ENCODE results near the gene CXCL12. TPM values are rescaled to one million over a fixed set of nuclear protein-coding genes. Genes with fewer than 3 reads are reported as not detected.

CXCL12 gene
- total RNA-seq, 1 donor from 2014 or later = 144 TPM

DNA sequence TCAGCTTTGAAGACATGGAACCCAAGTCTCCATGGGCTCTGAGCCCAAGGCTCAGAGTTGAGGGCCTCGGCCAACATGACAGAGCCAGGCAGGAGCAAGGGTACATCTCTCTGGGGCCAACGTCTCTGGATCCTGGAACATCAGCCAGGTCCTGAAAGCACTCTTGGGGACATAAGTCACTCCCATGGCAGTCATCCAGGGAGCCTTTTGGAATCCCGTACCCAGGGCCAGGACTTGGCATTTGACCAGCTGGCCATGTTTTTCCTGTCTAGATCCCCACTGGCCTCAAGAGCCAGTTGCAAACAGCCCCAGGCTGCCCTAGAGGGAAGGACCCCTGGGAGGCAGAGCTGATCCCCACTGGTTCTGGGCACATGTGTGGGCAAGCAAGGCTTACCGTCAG is 4.3 kb upstream of the CXCL12 start:
- intact Hi-C loops (cut with DNase I) = loop anchor here (5.0 to 10.0 kb wide), 5 partner anchors 88 to 697 kb away; no protein-coding TSS in a partner anchor
- ATAC-seq = peak; percentile 24
- DNase-seq (ENCODE audit: missing footprints) = peak; percentile 71

DNA sequence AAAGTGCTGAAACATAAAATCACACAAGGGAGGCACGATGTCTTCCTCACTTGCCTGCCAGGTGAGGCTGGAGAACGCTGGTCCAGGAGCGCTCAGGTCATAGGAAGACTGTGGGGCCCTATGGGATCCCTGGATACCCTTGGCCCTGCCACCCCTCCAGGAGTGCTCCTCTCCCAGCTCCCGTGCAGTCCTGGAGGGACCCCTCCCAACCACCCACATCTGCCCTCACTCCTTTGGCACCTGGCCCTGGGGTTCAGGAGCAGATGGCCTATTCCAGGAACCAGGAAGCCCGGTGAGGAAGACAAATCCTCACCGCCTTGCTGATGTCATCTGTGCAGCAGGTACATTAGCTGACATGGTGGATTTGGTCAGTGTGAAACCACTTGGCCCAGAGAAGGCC is 3.7 kb upstream of the CXCL12 start:
- ATAC-seq (no peak), DNase-seq (ENCODE audit: missing footprints) (peak; percentile 9)
- intact Hi-C loops (cut with DNase I) = loop anchor here (5.0 to 10.0 kb wide), 5 partner anchors 89 to 696 kb away; no protein-coding TSS in a partner anchor

DNA sequence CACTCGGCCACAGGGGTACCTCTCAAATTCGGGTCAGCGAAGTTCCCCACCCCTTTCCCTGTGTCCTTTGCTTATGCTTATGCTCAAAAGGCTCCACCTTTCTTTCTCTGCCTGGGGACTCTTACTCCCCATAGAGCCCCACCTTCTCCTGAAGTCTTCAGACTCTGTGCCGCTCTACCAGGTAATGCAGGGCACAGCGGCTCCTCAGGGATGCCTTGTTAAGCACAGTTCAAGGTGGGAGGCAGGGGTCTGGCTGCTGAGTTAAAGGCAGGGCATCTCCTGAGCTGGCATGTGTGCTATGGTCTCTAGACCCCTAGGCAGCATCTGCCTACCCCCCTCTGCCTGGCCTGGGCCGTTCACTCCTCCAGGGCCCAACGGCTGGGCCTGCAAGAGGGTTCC is 3.0 kb upstream of the CXCL12 start:
- peak; percentile 39 for DNase-seq (ENCODE audit: missing footprints)
- intact Hi-C loops (cut with DNase I) = loop anchor here (2.0 to 10.0 kb wide), 6 partner anchors 77 to 696 kb away; no protein-coding TSS in a partner anchor
- ATAC-seq = no peak

DNA sequence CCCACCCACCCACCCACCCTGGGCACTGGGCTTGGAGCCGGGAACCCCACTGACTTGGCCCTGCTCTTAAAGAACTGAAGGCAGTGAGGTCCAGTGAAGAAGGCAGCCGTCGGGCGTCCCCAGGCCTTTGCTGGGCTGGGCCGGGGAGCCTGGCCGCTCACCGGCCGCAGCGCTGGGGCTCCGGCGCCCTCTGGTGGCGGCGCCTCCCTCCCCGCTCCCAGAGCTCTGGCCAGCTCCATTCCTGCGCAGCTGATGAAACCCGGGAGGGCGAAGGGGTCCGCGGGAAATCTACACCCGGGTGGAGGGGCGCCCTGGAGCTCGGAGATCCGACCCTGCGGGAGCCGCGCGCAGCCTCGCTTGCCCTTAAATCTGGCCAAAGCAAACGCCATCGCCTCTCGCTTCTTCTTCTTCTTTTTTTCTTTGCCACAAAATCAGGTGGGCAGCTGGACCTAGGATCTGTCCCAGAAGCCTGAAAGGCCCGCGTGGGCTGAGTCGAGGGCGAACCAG is 1.7 kb upstream of the CXCL12 start:
- DNase-seq (ENCODE audit: missing footprints) (peak; percentile 81), ATAC-seq (peak; percentile 80)
- intact Hi-C loops (cut with DNase I) = loop anchor here (1.0 to 10.0 kb wide), 7 partner anchors 76 to 715 kb away; no protein-coding TSS in a partner anchor

DNA sequence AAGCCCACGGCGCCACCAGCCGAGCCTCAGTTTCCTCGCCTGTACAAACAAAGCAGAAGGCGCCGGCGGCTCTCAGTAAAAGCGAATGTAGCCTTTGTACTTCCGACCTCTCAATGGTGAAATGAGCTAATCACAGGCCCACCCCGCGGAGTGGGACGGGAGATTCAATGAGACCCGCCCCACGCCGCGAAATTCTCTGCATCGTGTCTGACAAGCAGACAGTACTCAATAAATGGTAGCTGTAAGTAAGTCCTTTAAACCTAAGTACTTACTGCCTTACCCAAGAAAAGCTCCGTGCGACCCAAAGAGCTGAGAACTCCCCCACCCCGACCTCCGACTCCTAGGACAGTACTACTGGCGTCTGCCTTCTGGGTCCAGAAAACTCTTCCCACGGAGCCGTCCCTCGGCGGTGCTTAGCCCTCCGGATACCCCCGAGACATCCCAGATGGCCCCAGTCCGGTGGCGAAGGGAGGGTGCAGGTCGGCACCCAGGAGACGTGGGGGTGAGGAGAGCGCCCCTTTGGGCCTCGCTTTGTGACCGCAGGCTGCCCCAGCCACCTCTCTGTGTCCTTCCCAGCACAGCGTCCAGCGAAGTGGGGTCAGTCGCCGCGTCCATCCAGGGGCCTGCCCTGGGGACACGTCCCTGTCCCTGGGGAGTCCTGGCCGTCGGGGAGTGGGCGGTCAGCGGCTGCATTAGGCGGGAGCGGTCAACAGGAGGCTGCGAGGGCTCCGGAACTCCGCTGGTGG is 972 bp upstream of the CXCL12 start:
- peak; percentile 67 for DNase-seq (ENCODE audit: missing footprints)
- intact Hi-C loops (cut with DNase I) = loop anchor here (1.0 to 10.0 kb wide), 8 partner anchors 75 to 715 kb away; no protein-coding TSS in a partner anchor
- ATAC-seq = no peak

DNA sequence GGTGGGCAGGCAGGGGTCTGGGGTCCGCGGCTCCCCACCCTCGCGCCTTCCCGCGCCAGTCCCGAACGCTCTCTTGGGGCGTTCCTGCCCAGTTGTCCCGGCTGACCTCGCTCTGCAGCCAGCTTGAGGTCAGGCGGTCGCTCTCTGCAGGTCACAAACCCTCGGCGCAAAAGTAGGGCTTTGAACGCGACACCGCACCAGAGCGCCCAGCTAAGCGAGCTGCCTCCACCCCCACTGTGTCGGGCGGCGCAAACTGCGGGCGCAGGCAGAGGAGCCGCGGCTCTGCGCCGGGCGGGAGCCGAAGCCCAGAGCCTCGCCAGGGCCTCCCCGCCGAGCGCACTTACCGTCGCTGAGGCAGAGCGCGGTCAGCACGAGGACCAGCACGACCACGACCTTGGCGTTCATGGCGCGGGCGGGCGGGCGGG is 284 bp downstream of the CXCL12 start:
- ATAC-seq (no peak), DNase-seq (ENCODE audit: missing footprints) (peak; percentile 68)
- intact Hi-C loops (cut with DNase I) = loop anchor here (2.0 to 10.0 kb wide), 6 partner anchors 93 to 692 kb away; no protein-coding TSS in a partner anchor

DNA sequence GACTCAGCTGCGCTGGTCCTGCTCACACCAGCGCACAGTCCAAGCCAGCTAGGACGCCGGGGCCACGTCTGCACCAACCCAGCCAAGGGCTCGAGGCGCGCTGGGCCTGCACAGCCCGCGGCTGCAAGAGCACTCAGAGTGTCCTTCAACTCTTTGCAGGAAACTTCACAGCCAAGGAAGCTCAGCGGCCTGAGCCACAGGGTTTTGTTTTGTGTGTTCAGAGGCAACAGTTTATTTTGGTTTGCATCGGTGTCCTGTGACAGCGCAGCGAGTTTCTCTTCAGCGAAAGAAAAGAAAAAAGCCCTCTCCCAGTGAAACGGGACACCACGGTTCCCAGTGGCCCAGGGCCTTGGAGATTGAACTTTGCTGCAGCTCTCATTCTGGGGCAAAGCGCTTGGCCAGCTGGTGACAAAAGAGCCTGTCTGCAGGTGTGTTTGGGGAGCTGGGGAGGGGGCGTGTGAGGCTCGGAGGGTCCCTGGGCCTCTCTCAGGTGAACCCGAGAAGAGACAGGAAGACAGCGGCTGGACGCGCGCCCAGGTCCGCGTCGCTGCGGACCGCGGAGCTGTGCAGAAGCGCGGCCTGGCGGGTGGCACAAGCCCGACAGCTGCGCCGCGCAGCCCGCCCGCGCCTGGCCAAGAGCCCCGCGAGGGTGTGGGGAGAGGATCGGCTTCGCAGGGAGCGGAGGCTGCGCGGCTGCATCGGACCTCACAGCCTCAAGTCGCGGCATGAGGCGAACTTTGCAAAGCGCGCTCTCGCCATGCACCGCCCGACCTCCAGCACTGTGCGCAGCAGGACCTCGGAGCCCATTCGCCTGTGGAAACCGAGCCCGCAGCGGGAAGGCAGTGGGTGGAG is 922 bp downstream of the CXCL12 start:
- peak; percentile 56 for ATAC-seq
- intact Hi-C loops (cut with DNase I) = loop anchor here (2.0 to 10.0 kb wide), 3 partner anchors 329 to 481 kb away; no protein-coding TSS in a partner anchor
- peak; percentile 68 for DNase-seq (ENCODE audit: missing footprints)

DNA sequence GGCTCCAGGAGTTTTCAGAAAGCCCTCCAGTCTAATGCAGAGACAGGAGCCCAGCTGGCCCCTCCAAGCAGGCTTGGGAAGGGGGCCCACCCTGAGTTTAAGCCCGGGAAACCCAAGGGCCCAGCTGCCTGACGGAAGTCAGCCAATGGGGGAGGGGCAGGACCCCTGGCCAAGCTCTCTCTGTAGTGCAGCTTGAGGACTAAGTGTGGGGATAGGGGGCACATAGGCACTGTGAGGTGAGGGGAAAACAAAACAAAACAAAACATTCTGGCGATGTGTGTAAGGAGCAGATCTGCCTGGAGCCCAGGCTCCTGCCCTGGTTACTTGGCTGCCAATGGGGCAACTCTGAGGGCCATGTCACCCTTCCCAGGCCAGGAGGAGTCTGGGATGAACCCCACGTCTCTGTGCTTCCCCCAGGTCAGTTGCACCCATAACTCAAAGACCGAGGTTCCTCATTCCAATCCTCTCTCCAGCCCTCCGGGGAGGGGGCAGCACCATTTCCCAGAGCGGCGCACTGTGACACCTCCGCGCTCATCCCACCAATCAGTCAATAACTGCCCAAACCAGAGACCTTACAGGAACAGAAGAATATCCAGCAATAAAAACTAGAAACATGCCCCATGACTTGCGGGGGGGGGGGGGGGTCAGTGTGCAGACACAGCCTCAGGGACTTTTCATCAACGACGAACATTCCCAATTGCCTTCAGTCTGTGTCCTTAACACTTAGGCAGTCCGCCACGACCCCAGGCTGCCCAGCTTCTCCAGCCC is 1.7 kb downstream of the CXCL12 start:
- DNase-seq (ENCODE audit: missing footprints) (peak; percentile 5), ATAC-seq (no peak)
- intact Hi-C loops (cut with DNase I) = loop anchor here (10.0 kb wide), 2 partner anchors 328 to 418 kb away; no protein-coding TSS in a partner anchor

DNA sequence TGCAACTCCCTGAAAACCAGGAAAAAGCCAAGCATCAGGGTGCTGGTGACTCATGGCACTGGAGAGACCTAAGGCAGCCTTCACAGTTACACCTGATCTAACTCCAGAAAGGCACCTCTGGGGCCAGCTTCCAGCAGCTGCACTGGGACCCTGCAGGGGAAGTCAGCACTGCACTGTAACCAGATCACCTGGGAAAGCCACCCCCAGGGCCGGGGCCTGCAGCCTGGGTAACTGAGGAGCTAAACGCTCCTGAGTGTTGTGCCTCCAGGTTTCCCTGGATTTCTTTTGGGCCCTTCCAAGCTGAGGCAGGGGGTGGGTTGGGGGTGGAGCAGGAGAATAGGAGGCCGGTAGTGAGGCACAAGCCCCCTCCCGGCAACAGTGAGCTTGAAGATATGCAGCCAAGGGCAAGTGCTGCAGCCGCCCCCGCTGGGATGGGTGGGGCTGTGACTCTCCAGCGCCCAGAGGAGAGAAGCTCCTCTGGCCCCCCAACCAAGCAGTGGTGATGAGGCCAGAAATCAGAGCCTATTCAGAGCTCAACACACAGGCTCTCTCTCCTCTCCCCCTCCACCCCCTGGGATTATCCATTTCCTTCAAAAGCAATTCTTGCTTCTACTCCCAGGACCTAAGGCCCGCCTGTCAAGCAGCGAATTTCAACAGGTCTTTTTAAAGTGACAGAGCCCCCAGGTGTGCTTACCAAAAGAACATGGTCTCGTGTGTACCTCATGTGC is 2.6 kb downstream of the CXCL12 start:
- no peak for ATAC-seq
- intact Hi-C loops (cut with DNase I) = loop anchor here (10.0 kb wide), 2 partner anchors 327 to 417 kb away; no protein-coding TSS in a partner anchor
- peak; percentile 37 for DNase-seq (ENCODE audit: missing footprints)

DNA sequence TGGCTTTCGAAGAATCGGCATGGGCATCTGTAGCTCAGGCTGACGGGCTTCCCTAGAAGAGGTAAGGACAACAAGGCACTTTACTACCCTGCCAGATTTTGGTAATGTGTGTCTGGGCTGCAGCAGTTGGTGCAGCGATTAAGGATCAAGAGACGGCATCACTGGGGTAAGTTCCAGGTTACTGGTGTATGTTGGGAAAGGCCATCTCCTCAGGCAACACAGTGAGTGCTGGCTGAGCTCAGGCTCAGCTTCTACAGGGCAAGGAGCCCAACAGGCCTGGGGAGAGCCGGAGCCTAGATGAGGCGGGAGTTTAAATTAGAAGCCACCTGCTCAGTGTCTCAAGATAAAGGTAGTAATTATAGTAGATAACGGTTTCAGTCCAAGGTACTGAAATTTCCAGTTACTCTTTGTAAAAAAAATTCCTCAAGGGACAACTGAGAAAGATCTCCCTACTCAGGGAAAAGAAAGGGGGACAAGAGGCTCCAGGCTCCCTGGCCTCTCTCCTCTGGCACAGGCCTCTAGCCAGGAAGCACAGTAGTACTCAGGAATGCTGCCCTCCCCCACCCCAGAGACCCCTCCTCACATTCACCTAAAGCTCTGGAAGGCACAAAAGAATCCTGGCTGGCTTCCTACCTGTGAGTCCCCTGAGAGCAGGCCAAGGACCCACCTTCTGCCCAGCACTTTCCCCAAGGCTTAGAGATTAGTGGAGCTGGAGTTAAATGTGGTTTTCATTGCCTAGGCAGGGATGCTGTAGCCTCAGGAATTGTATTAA is 3.9 kb downstream of the CXCL12 start:
- ATAC-seq (no peak), DNase-seq (ENCODE audit: missing footprints) (peak; percentile 43)
- intact Hi-C loops (cut with DNase I) = loop anchor here (10.0 kb wide), 2 partner anchors 326 to 416 kb away; no protein-coding TSS in a partner anchor

DNA sequence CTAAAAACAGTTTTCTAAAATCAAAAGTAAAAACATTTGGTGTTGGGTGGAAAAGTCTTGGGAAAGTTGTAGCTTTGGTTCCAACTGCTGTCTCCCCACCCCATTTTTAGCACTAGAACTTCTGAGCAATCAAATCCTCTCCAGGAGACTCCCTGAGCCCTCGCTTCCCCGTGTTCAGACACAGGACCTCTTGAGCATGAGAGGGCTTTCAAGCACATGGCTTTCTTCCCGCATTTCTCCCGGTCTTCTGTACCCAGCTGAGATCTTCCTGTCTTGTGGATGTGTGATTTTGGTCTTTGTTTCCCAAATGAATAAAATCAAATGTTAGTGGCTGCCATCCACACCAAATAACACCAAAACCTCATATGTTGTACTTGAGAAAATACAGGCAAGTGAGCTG is 5.0 kb downstream of the CXCL12 start:
- DNase-seq (ENCODE audit: missing footprints) (no peak), ATAC-seq (no peak)
- intact Hi-C loops (cut with DNase I) = loop anchor here (10.0 kb wide), 2 partner anchors 325 to 415 kb away; no protein-coding TSS in a partner anchor

DNA sequence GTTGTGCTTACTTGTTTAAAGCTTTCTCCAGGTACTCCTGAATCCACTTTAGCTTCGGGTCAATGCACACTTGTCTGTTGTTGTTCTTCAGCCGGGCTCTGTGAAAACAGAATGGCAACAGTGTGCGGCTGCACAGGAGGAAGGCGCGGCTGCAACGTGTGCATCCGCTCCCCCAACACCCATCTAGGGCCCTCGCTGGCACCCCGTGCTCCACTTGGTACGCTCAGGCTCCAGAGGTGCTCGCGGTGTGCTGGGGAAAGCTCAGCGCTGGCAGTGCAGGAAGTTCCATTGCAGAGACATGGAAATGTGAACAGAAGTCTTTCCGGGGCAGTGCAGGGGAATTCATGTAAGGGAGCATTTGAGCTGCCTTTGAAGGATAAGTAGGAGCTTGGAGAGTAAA is 6.3 kb downstream of the CXCL12 start:
- DNase-seq (ENCODE audit: missing footprints) = peak; percentile 37
- intact Hi-C loops (cut with DNase I) = no loop called here
- ATAC-seq = no peak

DNA sequence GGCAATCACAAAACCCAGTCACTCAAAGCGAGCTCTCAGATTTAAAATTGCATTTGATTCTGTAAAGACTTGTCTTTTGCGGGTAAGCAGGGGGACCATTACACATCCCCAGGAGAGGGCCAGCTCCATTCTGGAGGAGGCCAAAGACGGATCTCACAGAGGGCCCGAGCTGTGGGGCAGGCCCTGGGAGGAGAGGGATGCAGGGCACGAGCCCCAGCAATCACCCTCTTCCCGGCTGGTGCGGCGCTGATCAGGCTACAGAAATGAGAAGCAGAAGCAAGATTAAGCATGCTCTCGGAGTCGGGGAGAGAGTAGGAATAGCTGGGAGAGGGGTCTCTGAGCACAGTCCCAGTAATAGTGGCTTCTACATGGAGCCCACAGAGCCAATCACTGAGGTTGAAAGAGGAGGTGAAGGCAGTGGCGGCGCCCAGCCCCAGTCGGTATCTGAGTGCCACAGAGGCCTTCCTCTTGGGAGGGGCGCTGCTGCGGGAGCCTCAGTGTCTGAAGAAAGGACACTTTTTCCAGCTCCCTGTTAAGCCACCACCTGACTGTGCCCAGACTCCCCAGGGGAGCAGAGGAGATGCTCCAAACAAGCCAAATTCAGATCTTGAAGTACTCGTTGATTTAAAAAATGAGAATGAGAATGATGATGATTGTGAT is 7.1 kb downstream of the CXCL12 start:
- DNase-seq (ENCODE audit: missing footprints) (peak; percentile 57), ATAC-seq (no peak)
- intact Hi-C loops (cut with DNase I) = no loop called here

DNA sequence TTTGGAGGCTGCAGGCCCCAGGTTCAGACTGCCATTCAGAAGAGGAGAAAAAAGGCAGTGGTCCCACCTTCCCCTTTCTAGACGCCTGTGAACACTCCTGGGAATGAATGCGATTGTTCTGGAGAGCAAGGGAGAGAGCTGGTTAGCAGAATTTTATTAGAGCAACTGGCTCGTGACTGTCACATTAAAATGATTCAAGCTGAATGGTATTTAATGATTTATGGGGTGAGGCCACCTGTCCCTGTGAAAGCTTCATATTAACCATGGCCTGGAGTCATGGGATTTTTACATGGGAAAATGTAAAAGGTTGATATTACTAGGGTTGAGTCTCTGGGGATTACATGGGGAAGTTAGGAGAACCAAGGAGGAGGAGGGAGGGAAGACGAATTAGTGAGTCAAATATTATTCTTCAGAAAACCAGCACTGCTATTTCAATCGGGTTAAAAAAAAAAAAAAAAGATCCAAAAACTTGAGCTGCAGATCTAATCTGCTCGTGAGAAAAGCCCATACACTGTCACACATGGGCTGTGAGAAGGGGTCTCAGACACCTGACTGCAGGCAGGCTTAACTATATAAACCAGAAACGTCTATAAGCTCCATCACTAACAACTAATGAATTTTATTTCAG is 8.3 kb downstream of the CXCL12 start:
- ATAC-seq (no peak), DNase-seq (ENCODE audit: missing footprints) (no peak)
- intact Hi-C loops (cut with DNase I) = no loop called here

DNA sequence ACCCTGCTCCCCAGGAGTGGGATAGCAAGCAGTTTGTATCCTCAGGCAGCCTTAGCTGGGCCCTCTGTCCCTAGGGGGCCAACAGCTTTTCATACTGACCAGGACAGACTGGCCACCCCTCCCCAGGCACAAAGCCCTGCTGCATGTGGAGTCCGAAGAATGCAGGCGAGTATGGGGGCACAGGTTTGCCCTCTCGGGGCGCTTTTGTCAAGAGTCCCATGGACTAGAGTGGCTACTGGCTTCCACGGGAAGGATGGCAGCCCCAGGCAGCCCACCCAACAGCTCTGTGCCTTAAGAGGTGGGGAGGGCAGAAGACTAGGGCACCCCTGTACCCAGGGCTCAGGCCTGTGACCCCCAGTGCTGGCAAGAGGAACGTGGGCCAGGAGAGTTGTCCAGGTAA is 10.7 kb downstream of the CXCL12 start:
- ATAC-seq (no peak), DNase-seq (ENCODE audit: missing footprints) (no peak)
- intact Hi-C loops (cut with DNase I) = no loop called here

All from Right ventricle myocardium inferior (tissue), 1 donor.